HUDEP-2 (cell line): ENCODE results near the gene ACOD1.

Experiments used
- DNase-seq, 76 experiments: peaks; one replicate each; lab custom pipeline; 2025; ENCODE audit not compliant: unreplicated experiment in 76 of 76; lab: John Stamatoyannopoulos, UW

ACOD1 gene

DNA sequence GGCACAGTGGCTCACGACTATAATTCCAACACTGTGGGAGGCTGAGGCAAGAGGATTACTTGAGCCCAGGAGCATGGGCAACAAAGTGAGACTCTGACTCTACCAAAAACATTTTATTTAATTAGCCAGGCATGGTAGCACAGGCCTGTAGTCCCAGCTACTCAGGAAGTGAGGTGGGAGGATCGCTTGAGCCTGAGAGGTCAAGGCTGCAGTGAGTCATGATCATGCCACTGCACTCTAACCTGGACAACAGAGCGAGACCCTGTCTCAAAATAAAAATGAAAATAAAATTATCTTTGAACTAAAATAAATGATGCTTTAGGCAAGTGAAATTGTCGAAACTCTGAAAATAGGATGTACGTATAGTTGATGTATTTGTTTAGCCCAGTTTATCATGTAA, 35.4 kb downstream of the ACOD1 start:
- DNase-seq: no peak

DNA sequence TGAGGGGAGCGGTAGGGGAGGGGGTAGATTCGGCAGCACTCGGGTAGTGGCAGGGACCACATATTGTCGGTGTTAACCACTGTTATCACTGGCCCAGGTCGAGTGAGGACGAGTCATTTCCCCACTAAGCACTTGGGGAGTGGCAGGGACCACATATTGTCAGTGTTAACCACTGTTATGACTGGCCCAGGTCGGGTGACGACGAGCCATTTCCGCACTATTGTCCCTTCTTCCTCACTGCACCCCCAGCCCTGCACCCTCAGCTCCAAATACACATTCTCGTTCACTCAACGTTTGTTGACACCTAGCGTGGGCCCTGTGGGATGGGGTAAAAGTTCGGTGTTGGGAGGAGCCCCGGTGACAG, 43.1 kb downstream of the ACOD1 start:
- peak in 2 of 76 experiments; percentile 36 to 37 for DNase-seq

DNA sequence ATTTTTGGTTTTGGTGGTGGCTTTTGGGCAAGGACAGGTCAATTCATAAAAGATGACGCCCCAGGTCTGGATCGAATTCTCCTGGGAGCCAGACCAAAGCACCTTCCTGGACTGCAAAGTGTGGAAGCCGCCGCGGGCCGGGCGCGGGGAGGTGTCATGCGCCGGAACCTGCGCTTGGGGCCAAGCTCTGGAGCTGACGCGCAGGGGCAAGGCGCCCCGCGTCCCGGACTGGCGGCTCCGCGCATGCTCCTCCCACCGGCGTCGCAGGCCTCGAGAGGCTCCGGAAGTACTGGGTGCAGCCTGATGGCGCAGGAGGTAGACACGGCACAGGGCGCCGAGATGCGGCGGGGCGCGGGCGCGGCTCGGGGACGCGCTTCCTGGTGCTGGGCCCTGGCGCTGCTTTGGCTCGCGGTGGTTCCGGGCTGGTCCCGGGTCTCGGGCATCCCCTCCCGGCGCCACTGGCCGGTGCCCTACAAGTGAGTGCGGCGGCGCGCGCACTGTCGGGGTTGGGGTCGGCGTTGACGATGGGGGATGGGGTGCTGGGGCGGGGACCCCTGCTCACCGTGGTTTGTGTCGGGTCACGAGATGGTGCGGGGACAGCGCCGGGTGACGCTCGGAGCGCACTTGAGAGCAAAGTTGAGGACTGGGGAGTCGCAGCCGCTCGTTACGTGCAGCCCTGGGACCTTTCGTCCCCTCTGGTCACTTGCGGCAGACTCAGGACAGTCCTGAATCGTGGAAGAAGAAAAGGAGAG, 43.7 kb downstream of the ACOD1 start, which contains the start of gene CLN5:
Gene CLN5 (plus strand): TSS at position 286 of the 752 bp plus-strand sequence. CDS start 18 bp downstream, at position 304.
- DNase-seq: peak in 75 of 76 experiments; percentile 14 to 93 (median 86)

DNA sequence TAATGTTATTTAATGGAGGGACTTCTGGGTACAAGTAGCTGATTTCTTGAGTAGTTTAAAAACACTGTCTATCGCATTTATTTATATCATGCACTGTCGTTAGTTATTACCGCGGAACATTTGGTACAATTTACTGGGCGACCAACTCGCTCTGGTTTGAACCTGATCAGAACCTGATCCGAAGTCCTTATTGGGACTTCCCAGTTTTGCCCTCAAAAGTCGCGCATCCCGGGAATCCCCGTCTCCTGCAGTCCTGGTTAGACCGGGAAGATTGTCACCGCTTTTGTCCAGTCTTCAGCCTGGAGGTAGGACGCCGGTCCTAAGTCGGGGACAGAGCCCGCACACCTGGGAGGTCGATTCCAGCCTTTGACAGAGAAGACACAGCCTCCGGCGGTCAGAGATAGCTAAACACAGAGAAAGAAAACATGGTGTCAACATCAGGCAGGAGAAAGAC, 44.3 kb downstream of the ACOD1 start:
- peak in 11 of 76 experiments; percentile 2 to 42 (median 11) for DNase-seq

DNA sequence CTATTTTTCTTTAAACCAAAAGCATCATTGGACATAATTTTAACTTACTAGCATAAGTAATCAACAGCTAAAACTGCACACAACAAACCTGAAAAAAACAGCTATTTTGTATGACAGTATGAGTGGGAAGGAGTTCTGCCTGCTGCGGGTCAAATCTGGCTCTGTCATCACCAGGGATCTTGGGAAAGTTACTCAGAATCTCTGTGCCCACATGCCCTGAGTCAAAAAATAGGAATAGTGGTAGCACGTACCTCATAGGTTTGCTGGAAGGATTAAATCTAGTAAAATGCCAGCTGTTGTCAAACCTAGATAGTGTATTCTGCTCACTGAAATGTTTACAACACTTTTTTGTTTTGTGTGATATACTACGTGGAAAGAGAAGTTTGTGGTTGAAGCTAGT, 44.7 kb downstream of the ACOD1 start:
- no peak for DNase-seq

DNA sequence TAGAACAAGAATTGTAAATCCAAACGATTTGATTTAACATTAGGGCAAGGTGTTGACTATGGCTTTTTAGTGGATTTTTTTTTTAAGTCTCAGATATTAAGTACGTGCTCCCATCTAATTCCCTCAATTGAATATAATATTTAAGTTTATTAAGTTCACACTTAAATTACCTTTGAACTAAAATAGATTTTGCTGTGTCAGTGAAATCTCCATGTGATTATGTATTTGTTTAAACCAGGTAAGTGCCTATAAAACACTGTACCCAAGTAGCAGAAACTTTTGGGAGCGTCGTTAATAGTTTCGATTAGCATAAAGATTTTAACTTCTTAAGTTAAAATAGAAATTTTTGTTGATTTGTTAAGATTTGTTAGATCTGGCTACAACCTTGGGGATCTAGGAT, 45.2 kb downstream of the ACOD1 start:
- no peak for DNase-seq

DNA sequence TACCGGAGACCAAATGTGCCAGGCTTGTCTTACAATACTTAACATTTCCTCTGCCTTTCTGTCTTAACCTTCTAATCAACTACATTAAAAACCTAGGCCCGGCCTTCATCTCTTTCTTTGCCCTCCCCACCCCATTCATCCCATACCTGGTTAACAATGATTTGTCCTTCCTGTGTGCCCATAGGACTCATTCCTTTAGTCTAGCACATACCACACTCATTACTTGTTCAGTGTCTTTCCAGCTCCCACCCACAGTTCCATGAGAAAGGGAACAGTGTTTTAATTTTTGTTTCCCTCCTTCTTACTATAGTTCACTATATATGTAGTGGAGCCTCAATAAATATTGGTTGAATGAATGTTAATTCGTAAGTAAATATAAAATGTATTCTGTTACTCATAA, 46.0 kb downstream of the ACOD1 start:
- DNase-seq: no peak

DNA sequence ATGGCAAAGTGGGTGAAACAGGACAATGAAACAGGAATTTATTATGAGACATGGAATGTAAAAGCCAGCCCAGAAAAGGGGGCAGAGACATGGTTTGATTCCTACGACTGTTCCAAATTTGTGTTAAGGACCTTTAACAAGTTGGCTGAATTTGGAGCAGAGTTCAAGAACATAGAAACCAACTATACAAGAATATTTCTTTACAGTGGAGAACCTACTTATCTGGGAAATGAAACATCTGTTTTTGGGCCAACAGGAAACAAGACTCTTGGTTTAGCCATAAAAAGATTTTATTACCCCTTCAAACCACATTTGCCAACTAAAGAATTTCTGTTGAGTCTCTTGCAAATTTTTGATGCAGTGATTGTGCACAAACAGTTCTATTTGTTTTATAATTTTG, 52.2 kb downstream of the ACOD1 start:
- no peak for DNase-seq

DNA sequence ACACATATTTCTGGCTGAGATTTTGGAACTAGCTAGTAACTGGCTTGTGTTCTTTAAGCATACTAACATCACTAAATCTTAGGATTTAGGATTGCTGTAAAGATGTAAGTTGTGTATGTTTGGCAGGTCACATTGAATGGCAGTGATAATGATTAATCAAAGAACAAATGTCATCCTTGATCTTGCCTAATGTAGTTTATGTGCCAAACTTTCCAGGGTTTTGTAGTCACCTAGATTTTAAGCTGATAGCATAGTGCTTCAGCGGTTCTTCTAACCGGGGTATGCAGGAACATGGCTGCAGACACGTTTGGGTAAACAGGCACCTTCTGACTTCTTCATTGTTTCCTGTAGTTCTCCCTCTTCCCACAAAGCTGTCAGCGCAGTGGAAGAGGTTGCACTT, 53.2 kb downstream of the ACOD1 start:
- no peak for DNase-seq

DNA sequence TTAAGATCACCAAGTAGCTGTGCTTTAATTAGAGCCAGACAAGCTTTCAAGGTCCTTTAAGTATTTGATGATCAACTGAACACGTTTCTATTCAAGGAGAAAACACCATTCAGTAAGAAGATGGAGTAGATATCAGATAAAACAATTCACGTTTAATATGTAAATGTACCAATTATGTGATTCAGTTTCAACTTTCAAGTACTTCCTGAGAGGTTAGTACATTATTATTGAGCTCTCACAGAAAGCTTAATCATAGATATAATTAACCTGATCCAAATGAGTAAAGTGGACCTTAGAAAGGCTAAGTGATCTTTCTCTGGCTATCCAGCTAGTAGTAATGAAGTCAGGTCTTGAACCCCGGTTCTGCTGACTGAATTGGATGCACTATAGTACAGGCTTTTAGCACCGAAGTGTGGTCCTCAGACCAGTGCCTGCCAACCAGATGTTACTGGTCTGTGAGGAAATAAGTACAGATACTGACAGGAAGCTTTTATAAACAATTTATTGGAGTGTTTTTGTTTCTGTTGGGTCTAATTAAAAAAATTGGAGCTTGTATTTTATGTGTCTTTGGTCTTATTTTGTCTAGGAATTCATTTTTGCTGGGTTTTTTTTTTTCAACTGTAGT, 53.8 kb downstream of the ACOD1 start:
- DNase-seq: no peak

DNA sequence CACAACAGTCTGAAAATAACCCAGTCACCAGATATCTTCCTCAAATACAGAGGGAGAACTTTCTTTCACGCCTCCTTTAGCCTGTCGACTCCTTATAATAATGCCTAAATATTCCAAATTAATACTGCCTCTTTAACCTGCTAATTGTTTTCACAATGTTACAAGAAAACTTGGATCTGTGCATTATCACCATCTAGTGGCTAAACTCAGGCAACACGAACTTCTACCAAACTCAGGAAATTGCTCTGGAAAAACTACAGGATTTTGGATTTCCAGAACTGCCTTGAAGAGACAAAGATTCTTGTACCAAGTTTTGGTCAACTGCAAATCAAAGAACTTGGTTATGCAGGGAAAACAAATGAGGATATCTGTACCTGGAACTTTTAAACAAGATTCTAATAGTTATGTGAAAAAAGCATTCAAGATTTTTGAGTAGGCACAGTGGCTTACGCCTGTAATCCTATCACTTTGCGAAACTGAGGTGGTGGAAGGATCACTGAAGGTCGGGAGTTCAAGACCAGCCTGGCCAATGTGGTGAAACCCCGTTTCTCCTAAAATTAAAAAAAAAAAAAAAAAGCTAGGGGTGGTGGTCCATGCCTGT, 54.4 kb downstream of the ACOD1 start:
- DNase-seq: peak in 3 of 76 experiments; percentile 1 to 17 (median 7)
